ENCODE results near the gene HES2. TPM values are rescaled to one million over a fixed set of nuclear protein-coding genes. Genes with fewer than 3 reads are reported as not detected.
A peak's percentile ranks its signal among the peaks of the same experiment; 100 is the strongest.
"Not testable (repeated sequence)": the region's sequence is repeated elsewhere in the genome, so short reads cannot be mapped to it uniquely, and the experiment has no call there.

Gene HES2
- polyA plus RNA-seq, 1 donor: 0.75 TPM

DNA sequence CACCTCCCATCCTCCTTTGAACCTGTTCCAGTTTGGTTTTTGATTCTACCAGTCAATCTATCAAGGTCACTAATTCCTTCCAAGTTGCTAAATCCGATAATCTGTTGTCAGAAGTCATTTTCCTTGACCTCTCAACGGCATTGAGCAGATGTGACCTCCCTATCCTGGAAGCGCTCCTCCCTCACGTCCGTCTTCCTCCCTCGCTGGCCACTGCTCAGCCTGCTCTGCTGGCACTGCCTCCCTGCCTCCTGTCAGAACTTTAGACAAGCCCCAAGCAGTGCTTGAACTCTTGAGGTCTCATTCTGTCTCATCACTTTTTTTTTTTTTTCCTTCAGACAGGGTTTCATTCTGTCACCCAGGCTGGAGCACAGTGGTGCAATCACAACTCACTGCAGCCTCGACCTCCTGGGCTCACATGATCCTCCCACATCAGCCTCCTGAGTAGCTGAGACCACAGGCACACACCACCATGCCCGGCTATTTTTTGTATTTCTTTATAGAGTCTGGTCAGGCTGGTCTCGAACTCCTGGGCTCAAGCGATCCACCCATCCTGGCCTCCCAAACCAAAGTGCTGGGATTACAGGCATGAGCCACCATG, 21.8 kb downstream of the HES2 start:
- DNase-seq: no peak
- no peak overlapping the region for H3K27ac ChIP-seq (ENCODE audit: low read length)
- no CpG with 5 or more reads among the region's 10 CpGs for WGBS (ENCODE audit: insufficient coverage, low lambda C conversion rate)
- no peaks in the 10 kb centered on the region for H3K36me3 ChIP-seq (ENCODE audit: control insufficient read depth, insufficient read depth, low read length)
- H3K9me3 ChIP-seq (ENCODE audit: control insufficient read depth, low read depth, low read length): no peaks in the 10 kb centered on the region
- H3K27me3 ChIP-seq (ENCODE audit: control insufficient read depth, insufficient read depth, low read length): no peaks in the 10 kb centered on the region
- no peak overlapping the region for H3K4me3 ChIP-seq (ENCODE audit: low read length)
- peaks cover 4% of the 10 kb centered on the region for H3K4me1 ChIP-seq (ENCODE audit: control insufficient read depth, insufficient read depth, low read length)

DNA sequence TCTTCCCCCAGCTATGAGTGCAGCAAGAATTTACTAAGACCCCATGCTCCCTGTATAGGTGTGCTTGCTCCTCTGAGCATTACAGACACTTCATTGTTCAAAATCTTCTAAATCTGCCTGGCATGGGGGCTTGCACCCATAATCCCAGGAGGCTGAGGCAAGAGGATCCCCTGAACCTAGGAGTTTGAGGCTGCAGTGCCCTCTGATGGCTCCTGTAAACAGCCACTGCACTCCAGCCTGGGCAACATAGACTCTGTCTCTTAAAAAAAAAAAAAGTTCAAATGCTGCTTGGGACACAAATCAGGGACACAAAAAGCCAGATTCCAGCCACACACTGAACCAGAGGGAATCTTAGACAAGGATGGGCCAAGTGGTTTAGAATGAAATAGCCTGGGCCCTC, 22.7 kb downstream of the HES2 start:
- H3K4me3 ChIP-seq (ENCODE audit: low read length): no peak overlapping the region
- H3K27me3 ChIP-seq (ENCODE audit: control insufficient read depth, insufficient read depth, low read length): no peaks in the 10 kb centered on the region
- peaks cover 9% of the 10 kb centered on the region for H3K4me1 ChIP-seq (ENCODE audit: control insufficient read depth, insufficient read depth, low read length)
- no peak overlapping the region for H3K27ac ChIP-seq (ENCODE audit: low read length)
- H3K36me3 ChIP-seq (ENCODE audit: control insufficient read depth, insufficient read depth, low read length): no peaks in the 10 kb centered on the region
- no peaks in the 10 kb centered on the region for H3K9me3 ChIP-seq (ENCODE audit: control insufficient read depth, low read depth, low read length)
- no peak for DNase-seq

DNA sequence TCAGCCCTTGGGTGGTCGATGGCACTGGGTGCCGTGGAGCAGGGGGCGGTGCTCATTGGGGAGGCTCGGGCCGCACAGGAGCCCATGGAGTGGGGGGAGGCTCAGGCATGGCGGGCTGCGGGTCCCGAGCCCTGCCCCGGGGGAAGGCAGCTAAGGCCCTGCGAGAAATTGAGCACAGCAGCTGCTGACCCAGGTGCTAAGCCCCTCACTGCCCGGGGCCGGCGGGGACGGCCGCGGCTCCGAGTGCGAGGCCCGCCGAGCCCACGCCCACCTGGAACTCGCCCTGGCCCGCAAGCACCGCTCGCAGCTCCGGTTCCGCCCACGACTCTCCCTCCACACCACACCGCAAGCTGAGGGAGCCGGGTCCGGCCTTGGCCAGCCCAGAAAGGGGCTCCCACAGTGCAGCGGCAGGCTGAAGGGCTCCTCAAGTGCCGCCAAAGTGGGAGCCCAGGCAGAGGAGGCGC, 23.9 kb downstream of the HES2 start:
- not testable (repeated sequence) for H3K27me3 ChIP-seq (ENCODE audit: control insufficient read depth, insufficient read depth, low read length); H3K27ac ChIP-seq (ENCODE audit: low read length); H3K36me3 ChIP-seq (ENCODE audit: control insufficient read depth, insufficient read depth, low read length); H3K4me3 ChIP-seq (ENCODE audit: low read length); DNase-seq; H3K9me3 ChIP-seq (ENCODE audit: control insufficient read depth, low read depth, low read length)
- no CpG with 5 or more reads among the region's 34 CpGs for WGBS (ENCODE audit: insufficient coverage, low lambda C conversion rate)
- peaks cover 14% of the 10 kb centered on the region for H3K4me1 ChIP-seq (ENCODE audit: control insufficient read depth, insufficient read depth, low read length)

DNA sequence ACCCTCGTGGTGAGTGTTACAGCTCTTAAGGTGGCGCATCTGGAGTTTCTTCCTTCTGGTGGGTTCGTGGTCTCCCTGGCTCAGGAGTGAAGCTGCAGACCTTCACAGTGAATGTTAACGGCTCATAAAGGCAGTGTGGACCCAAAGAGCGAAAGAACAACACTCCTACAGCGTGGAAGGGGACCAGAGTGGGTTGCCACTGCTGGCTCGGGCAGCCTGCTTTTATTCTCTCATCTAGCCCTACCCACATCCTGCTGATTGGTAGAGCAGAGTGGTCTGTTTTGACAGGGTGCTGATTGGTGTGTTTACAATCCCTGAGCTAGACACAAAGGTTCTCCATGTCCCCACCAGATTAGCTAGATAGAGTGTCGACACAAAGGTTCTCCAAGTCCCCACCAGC, 24.6 kb downstream of the HES2 start:
- H3K4me1 ChIP-seq (ENCODE audit: control insufficient read depth, insufficient read depth, low read length): peaks cover 14% of the 10 kb centered on the region
- not testable (repeated sequence) for DNase-seq; H3K27ac ChIP-seq (ENCODE audit: low read length); H3K9me3 ChIP-seq (ENCODE audit: control insufficient read depth, low read depth, low read length); H3K36me3 ChIP-seq (ENCODE audit: control insufficient read depth, insufficient read depth, low read length); H3K4me3 ChIP-seq (ENCODE audit: low read length); H3K27me3 ChIP-seq (ENCODE audit: control insufficient read depth, insufficient read depth, low read length)
- WGBS (ENCODE audit: insufficient coverage, low lambda C conversion rate): no CpG with 5 or more reads among the region's 8 CpGs

DNA sequence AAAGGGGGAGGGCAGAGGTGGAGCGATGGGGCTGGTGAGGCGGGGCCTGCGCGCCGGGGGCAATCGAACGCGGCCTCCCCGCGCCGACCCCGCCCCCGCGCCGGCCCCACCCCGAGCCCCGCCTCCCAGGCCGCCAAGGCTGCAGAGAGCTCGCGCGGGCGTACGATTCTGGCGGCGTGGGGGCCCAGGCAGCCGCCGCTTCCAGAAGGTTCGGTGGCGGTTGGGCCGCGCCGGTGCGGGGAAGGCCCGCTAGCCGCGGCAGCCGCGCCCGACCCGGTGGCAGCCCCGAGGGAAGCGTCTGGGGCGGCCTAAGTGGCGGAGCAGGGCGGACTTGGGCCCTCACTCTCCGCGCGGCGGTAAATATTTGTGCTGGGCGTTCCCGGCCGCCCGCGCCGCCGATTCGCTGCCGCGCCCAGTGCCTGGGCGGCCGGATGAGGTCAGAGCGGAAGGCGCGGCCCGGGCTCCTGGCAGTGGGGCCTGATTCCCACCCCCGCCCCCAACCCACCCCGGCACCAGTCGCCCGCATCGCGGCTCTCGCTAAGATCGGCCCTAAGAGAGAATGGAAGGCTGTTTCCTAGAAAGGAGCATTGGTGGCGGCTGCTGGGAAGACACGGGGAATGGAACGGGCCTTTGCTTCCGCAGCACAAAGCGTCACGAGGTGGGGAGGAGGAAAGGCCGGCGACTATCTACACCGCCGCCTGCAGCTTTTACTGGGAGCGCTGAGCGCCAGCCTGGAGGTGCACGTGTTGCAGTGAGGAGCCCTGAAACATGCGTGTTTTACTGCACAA, 26.1 kb downstream of the HES2 start, which contains the start of gene ACOT7:
ACOT7 (minus strand) TSS at position 368 of the 788 bp plus-strand sequence. CDS start 368 bp downstream, outside the sequence.
- Histone ChIP-seq H3K4me1 (ENCODE audit: control insufficient read depth, insufficient read depth, low read length) (peaks cover 14% of the 10 kb centered on the region), H3K27ac (ENCODE audit: low read length) (peak within 1 kb of the TSS; percentile 76), H3K27me3 (ENCODE audit: control insufficient read depth, insufficient read depth, low read length) (no peaks in the 10 kb centered on the region), H3K4me3 (ENCODE audit: low read length) (peak within 1 kb of the TSS; percentile 30), H3K36me3 (ENCODE audit: control insufficient read depth, insufficient read depth, low read length) (peaks cover 3% of the 10 kb centered on the region), H3K9me3 (ENCODE audit: control insufficient read depth, low read depth, low read length) (no peaks in the 10 kb centered on the region)
- WGBS (ENCODE audit: insufficient coverage, low lambda C conversion rate): no CpG with 5 or more reads among the region's 87 CpGs
- DNase-seq: peak; percentile 94 to 98

DNA sequence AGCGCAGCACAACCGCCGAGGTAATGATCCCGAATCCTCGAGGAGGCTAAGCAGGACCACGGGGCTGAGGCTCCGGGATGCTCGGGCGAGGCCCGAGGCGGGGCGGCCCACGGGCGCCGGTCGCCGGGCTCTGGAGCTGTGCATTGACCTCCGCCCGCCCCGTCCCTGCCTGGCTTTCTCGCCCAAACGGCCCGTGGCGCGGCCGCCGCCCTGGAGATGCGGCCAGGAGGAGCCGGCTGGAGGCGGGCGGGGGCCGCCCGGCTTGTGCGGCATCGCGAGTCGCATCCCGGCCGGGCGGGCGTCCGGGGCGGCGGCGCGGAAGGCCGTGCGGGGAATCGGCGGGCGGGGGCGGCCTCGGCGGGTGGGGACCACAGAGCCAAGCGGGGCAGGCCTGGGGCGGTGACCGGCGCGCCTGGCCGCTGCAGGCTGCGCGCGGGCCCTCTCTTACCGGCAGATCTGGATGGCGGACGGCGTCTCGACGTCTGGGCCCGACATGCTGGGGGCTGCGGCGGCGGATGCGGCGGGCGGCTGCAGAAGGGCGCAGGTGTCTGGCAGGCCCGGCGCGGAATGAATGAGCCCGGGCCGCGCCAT, 26.8 kb downstream of the HES2 start:
- H3K27me3 ChIP-seq (ENCODE audit: control insufficient read depth, insufficient read depth, low read length): no peaks in the 10 kb centered on the region
- H3K36me3 ChIP-seq (ENCODE audit: control insufficient read depth, insufficient read depth, low read length): peaks cover 3% of the 10 kb centered on the region
- no CpG with 5 or more reads among the region's 83 CpGs for WGBS (ENCODE audit: insufficient coverage, low lambda C conversion rate)
- H3K27ac ChIP-seq (ENCODE audit: low read length): no peak overlapping the region
- peak overlapping the region; percentile 25 for H3K4me3 ChIP-seq (ENCODE audit: low read length)
- DNase-seq: no peak
- H3K9me3 ChIP-seq (ENCODE audit: control insufficient read depth, low read depth, low read length): no peaks in the 10 kb centered on the region
- H3K4me1 ChIP-seq (ENCODE audit: control insufficient read depth, insufficient read depth, low read length): peaks cover 14% of the 10 kb centered on the region

DNA sequence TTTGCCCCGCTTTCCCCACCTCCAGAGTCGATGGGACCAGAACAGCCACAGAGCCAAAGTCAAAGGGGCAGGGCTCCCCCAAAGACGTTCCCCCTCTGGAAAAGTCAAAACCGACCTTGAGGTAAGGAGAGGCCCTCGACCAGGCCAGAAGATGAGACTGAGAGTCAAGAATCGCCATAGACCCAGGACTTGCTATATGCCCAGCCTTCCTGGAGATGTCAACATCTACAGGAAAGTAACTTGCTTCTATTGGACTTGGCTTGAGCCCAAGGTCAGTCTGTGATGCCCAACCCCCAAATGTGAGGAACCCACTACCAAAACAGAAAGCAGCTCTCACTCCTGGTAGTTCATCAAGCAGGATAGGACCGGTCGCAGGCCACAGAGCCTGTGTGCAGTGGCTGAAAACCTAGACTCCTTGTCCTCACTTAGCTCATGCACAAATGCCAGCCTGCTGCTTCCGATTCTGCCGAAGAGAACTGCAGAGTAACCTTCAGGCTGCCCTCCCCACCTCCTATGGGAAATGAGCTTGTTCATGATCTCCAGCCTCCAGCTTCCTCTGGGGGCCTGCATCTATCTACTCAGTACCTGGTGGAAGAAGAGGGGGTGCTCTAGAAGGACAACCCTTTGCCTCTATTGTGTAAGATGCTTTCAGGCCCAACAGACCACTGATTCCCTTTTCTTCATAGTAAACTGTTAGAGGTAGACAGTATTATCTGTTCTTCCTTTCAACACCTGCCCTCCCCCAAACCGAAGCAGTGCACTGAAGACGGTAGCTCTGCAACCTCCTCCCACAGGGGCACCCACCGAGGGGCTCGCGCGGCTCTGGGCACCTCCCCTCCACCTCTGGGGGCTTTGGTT, 27.5 kb downstream of the HES2 start:
- Histone ChIP-seq H3K4me1 (ENCODE audit: control insufficient read depth, insufficient read depth, low read length) (peaks cover 14% of the 10 kb centered on the region), H3K27ac (ENCODE audit: low read length) (no peak overlapping the region), H3K27me3 (ENCODE audit: control insufficient read depth, insufficient read depth, low read length) (no peaks in the 10 kb centered on the region), H3K9me3 (ENCODE audit: control insufficient read depth, low read depth, low read length) (no peaks in the 10 kb centered on the region), H3K36me3 (ENCODE audit: control insufficient read depth, insufficient read depth, low read length) (peaks cover 3% of the 10 kb centered on the region), H3K4me3 (ENCODE audit: low read length) (peak overlapping the region; percentile 25)
- no CpG with 5 or more reads among the region's 16 CpGs for WGBS (ENCODE audit: insufficient coverage, low lambda C conversion rate)
- peak in 1 of 2 donors; percentile 35 for DNase-seq

DNA sequence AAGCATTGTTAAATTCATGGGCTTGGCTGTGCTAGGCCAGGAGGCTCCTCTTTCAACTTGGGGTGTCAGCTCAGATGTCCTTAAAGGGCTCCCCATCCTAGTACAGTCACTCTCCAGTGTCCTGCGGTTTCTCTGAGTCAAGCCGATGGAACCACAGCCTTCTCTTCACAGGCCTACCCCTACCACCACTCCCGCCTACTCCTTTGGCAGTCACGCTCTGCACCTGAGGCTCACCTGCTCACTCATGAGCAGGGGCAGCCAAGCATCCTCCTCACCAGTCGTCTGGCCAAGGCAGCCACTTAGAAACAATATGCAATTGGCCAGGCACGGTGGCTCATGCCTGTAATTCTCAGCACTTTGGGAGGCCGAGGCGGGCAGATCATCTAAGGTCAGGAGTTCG, 29.7 kb downstream of the HES2 start:
- WGBS (ENCODE audit: insufficient coverage, low lambda C conversion rate): no CpG with 5 or more reads among the region's 9 CpGs
- Histone ChIP-seq H3K9me3 (ENCODE audit: control insufficient read depth, low read depth, low read length) (no peaks in the 10 kb centered on the region), H3K27ac (ENCODE audit: low read length) (no peak overlapping the region), H3K27me3 (ENCODE audit: control insufficient read depth, insufficient read depth, low read length) (no peaks in the 10 kb centered on the region), H3K4me3 (ENCODE audit: low read length) (no peak overlapping the region), H3K36me3 (ENCODE audit: control insufficient read depth, insufficient read depth, low read length) (peaks cover 3% of the 10 kb centered on the region), H3K4me1 (ENCODE audit: control insufficient read depth, insufficient read depth, low read length) (peaks cover 14% of the 10 kb centered on the region)
- DNase-seq: no peak

DNA sequence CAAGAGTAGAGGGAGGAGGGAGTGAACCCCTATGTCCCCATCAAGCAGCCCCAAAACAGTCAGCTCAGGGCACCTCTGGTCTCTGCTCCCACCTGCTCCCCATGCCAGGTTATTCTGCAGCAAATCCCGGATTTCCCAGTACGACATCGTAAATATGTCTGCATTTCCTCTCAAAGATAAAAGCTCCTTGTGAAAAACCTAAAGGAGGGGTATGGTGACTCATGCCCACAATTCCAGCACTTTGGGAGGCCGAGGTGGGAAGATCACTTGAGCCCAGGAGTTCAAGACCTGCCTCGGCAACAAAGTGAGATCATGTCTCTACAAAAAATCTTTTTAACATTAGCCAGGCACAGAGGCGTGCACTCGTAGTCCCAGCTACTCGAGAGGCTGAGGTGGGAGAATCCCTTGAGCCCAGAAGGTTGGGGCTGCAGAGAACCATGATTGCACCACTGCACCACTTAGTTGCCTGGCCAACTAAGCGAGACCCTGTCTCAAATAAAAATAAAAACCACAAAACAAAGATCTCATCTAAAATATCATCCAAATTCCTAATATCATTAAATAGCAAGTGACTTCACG, 33.3 kb downstream of the HES2 start:
- no peak for DNase-seq
- Histone ChIP-seq H3K4me1 (ENCODE audit: control insufficient read depth, insufficient read depth, low read length) (no peaks in the 10 kb centered on the region), H3K36me3 (ENCODE audit: control insufficient read depth, insufficient read depth, low read length) (peaks cover 3% of the 10 kb centered on the region), H3K27me3 (ENCODE audit: control insufficient read depth, insufficient read depth, low read length) (no peaks in the 10 kb centered on the region), H3K4me3 (ENCODE audit: low read length) (no peak overlapping the region), H3K27ac (ENCODE audit: low read length) (no peak overlapping the region), H3K9me3 (ENCODE audit: control insufficient read depth, low read depth, low read length) (peaks cover 3% of the 10 kb centered on the region)
- WGBS (ENCODE audit: insufficient coverage, low lambda C conversion rate): 100% methylated on average over 1 of the region's 10 CpGs
